IgD-negative memory B cell (primary cell): Measurements from ENCODE around the gene GBGT1. TPM values are rescaled to one million over a fixed set of nuclear protein-coding genes. Genes with fewer than 3 reads are reported as not detected.

ENCODE experiments used
- H3K27ac Mint-ChIP-seq, 3 donors: one replicate each; pipeline ENCODE4 v1.8.0; 2020 to 2022; ENCODE audit warnings: mild to moderate bottlenecking in 3 of 3, mixed read lengths in 3 of 3, moderate library complexity in 1 of 3
- H3K27me3 Mint-ChIP-seq: one replicate; pipeline ENCODE4 v1.8.0; 2021; ENCODE audit warnings: mixed read lengths
- H3K36me3 Mint-ChIP-seq: one replicate; pipeline ENCODE4 v1.8.0; 2020; ENCODE audit warnings: mild to moderate bottlenecking, mixed read lengths
- H3K4me1 Mint-ChIP-seq, 3 donors: one replicate each; pipeline ENCODE4 v1.8.0; 2020 to 2022; ENCODE audit warnings: mixed read lengths in 3 of 3, mild to moderate bottlenecking in 1 of 3
- H3K4me3 Mint-ChIP-seq, 4 donors: one replicate each; pipeline ENCODE4 v1.8.0; 2020 to 2022; ENCODE audit warnings: mild to moderate bottlenecking in 4 of 4, mixed read lengths in 4 of 4, moderate library complexity in 3 of 4
- H3K9me3 Mint-ChIP-seq, 3 donors: one replicate each; pipeline ENCODE4 v1.8.0; 2020 to 2021; ENCODE audit warnings: mixed read lengths in 3 of 3, mild to moderate bottlenecking in 1 of 3
- polyA plus RNA-seq: library from polyadenylated mRNA; unstranded; fragments of 300-500 nt; fragmentation: Illumina TruSeq; gene quantifications from one replicate; pipeline ENCODE4 v1.2.3, GENCODE V29; 2021

The GBGT1 gene
- polyA plus RNA-seq, 1 donor from 2014 or later: 1.7 TPM

- Mint-ChIP-seq H3K9me3 (no peaks in the 10 kb centered on the region), H3K4me1 (peaks cover 8 to 15% (median 15%) of the 10 kb centered on the region in 3 donors), H3K27me3 (peaks cover 3% of the 10 kb centered on the region), H3K27ac (peak overlapping the region in 2 of 3 donors; percentile 1 to 33), H3K4me3 (peak overlapping the region in 3 of 4 donors; percentile 66 to 72 (median 68)), H3K36me3 (peaks cover 2% of the 10 kb centered on the region)
Measured at GRCh38 chr9:133161547-133161950, 2.2 kb downstream of the GBGT1 start.

DNA sequence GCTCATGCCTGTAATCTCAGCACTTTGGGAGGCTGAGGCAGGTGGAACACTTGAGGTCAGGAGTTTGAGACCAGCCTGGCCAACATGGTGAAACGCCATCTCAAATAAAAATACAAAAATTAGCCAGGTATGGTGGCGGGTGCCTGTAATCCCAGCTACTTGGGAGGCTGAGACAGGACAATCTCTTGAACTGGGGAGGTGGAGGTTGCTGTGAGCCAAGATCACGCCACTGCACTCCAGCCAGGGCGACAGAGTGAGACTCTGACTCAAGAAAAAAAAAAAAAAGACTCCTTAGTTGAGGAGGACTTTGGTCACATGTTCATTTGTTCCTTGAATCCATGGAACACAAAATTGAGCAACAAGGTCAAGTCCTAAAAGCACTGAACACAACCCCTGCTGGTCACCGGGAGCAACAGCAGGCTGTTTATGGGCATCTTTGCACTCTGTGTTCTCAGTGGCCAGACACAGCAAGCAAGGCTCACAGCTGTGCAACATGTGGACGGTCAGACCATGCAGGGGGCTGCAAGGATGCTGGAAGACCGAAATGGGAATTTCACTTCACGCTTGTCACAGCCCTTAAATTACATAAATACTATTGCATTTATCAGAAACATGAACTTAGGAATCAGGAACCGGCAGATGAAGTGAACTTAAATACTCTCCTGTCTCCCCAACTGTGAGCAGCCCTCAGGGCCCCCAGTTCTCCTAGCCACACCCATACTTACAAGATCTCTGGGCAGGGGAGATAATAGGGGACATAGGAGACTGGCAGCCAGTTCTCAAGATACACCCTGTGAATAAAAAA, 2.8 kb downstream of the GBGT1 start:
- peaks cover 2% of the 10 kb centered on the region for H3K36me3 Mint-ChIP-seq

GRCh38 chr9:133158695-133159094, 5.0 kb downstream of the GBGT1 start:
- no peak overlapping the region for H3K4me3 Mint-ChIP-seq
- no peaks in the 10 kb centered on the region for H3K27me3 Mint-ChIP-seq
- H3K27ac Mint-ChIP-seq: peak overlapping the region in 1 of 3 donors; percentile 59

More for the DNA sequence above, 2.8 kb downstream of the GBGT1 start:
- peak overlapping the region; percentile 52 to 77 (median 69) for H3K4me3 Mint-ChIP-seq
- peak overlapping the region in 2 of 3 donors; percentile 1 to 34 for H3K27ac Mint-ChIP-seq
- no peaks in the 10 kb centered on the region for H3K27me3 Mint-ChIP-seq
- no peaks in the 10 kb centered on the region for H3K9me3 Mint-ChIP-seq
- H3K4me1 Mint-ChIP-seq: peaks cover 8 to 15% (median 15%) of the 10 kb centered on the region in 3 donors

DNA sequence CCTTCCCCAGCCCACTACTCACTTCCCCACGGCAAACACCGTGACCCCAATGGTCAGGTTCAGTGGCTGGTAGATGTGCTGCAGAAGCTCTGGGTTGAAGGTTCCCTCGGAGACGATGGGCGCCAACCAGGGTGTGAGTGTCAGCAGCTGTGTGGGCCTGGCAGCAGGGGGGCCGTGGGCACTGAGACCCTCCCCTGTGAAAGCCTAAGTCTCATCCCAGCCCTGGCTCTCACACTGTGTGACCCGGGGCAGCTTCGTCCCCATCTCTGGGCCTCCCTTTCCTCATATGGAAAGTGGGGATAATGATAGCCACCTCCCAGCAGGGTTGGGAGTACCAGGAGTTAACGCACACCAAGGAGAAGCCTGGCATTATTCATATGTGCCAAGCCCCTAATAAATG, 8.6 kb downstream of the GBGT1 start:
- no peaks in the 10 kb centered on the region for H3K9me3 Mint-ChIP-seq
- peaks cover 0 to 3% (median 2%) of the 10 kb centered on the region in 3 donors for H3K4me1 Mint-ChIP-seq
- no peaks in the 10 kb centered on the region for H3K27me3 Mint-ChIP-seq
- no peak overlapping the region for H3K27ac Mint-ChIP-seq
- no peak overlapping the region for H3K4me3 Mint-ChIP-seq
- H3K36me3 Mint-ChIP-seq: no peaks in the 10 kb centered on the region

More at GRCh38 chr9:133158695-133159094, 5.0 kb downstream of the GBGT1 start:
- Mint-ChIP-seq H3K9me3 (no peaks in the 10 kb centered on the region), H3K36me3 (peaks cover 2% of the 10 kb centered on the region), H3K4me1 (peaks cover 5 to 12% (median 9%) of the 10 kb centered on the region in 3 donors)

DNA sequence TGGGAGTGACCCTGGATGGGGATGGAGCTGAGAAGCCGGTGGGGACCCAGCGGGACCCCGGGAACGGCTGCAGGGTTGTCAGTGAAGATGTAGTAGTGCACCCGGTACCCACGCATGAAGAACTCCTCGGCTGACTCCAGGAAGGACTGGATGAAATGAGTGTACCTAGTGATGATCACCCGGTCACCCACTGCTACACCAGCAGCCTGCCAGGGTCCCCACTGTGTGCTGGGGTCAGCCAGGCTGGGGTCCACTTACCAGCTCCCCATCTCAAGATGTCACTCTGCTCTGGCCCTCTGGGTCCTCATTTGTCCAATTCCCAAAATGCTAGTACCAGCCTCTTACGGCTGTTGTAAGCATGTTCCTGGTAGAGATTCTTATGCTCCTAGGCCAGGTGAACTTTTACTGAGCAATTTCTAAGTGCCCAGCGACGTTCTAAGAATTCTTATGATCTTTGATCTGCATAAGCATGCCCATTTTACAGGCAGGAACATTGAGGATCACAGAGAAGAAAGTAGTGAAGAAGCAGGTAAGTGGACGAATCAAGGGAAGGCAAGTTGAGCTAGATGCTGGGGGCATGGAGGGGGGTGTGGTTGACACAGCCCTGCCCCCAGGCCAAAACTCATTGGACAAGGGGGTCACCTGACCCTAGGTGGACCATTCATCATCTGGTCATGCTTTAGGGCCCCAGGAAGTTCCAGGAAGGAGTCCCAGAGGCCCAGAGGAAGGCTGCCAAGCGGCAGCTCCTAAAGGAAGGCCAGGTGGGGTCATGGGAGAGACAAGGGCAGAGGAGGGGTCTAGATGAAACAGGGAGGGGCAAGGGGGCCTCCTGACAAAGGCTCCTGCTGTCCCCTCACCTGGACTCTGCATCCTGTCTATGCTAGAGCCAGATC, 9.4 kb downstream of the GBGT1 start:
- no peak overlapping the region for H3K4me3 Mint-ChIP-seq
- no peaks in the 10 kb centered on the region for H3K27me3 Mint-ChIP-seq
- H3K4me1 Mint-ChIP-seq: peaks cover 2 to 4% (median 3%) of the 10 kb centered on the region in 3 donors
- no peaks in the 10 kb centered on the region for H3K36me3 Mint-ChIP-seq
- no peaks in the 10 kb centered on the region for H3K9me3 Mint-ChIP-seq
- peak overlapping the region in 1 of 3 donors; percentile 31 for H3K27ac Mint-ChIP-seq

DNA sequence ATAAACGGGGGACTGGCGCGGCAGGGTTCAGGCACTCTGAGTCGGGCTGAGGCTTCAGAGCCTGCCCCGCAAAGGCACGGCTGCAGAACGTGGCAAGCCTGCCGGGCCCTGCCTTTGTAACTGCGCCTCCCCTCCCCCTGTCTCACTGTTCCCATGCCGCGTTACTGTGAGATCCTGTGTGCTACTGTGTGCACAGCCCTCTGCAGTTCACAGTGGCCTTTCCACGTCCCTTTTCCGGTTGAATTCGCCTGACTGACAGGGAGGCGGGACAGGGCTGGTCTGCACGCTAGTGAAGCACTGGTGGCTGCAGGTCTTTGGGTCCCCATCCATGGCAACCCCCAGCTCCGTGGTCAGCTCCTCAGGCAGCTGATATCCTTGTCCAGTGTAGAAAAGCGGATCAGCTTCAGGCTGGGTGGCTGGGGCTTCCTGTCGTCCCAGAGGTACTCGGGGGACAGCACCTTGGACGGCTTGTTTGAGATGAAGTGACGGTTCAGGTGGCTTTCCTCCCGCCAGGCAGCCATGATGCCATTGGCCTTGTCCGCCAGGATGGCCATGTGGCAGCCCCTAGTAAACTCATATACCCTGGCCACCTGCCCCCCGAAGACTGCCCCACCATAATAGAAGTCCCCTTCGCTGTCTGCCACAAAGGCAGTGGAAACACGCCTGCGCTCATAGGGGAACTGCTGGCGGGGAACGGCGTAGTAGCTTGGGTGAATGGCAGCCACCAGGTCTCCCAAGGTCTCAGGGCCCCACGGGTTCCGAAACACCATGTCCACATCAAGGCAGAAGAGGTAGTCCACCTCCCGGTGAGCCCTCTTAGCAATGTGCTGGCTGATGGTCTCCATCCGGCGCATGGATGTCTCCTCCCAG, 10.3 kb downstream of the GBGT1 start:
- Mint-ChIP-seq H3K9me3 (no peaks in the 10 kb centered on the region), H3K4me1 (peaks cover 2 to 4% (median 2%) of the 10 kb centered on the region in 3 donors), H3K27ac (peak overlapping the region in 1 of 3 donors; percentile 90), H3K36me3 (no peaks in the 10 kb centered on the region), H3K4me3 (peak overlapping the region in 1 of 4 donors; percentile 57), H3K27me3 (no peaks in the 10 kb centered on the region)

DNA sequence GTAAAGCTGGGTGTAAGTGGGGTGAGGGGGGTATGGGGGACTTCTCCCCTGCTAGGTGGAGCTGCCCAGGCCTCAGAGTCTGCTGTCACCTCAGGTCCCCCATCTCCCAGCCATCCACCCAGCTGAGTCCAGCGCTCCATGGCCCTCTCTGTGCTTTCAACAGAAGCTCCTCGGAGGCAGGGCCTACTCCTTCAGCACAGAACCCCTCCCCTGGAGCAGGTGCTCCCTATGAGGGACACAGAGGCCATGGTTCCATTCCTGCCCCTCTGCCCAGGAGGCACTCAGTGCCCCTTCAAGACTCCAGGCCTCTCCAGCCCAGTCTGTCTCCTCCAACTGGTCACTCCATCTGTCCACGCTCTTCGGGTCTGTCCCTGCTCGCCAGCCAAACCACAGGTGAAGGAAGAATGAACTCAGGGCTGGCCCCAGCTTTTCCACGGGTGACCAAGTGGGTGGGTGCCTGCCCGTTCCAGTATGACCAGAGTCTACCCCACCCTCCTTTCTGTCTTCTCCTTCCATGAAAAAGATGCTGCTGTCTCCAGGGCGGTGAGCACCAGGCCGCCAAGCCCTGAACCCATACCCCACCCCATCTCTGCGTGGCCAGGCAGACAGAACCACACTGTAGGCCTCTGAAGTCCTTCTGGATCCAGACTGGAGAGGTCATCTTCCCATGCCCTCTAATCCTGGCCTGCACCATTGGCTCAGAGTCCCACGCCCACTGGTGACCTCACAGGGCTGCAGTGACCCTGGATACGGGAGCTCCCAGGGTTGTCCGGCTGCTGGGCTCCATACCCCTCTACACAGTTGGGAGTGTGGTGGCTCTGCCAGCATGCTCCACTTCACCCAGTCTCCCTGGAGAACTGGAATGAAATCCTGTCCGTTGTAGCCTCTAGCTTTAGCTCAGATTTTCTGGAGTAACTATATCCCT, 11.9 kb downstream of the GBGT1 start:
- Mint-ChIP-seq H3K4me3 (peak overlapping the region in 1 of 4 donors; percentile 74), H3K27me3 (no peaks in the 10 kb centered on the region), H3K9me3 (no peaks in the 10 kb centered on the region), H3K36me3 (no peaks in the 10 kb centered on the region), H3K27ac (peak overlapping the region in 2 of 3 donors; percentile 90 to 96), H3K4me1 (peaks cover 10 to 12% (median 11%) of the 10 kb centered on the region in 3 donors)

DNA sequence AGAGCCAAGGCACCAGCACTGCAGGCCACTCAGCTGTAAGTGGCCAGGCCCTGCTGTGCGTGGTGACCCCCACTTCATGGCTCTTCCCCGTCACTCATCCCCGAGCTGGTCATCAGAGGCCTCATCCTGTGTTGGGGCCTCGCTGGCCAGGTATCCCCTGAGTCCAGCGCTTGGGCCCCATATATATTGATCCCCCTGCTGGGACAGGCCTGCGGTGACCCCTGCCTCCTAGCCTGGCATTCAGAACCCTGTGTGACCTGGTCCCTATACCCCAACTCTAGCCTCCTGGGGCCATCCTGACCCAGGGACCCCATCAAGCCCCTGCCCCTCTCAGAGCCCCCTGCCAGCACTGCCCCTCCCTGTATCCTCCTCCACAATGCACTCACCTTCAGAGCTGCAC, 12.7 kb downstream of the GBGT1 start:
- Mint-ChIP-seq H3K4me1 (peaks cover 11 to 15% (median 12%) of the 10 kb centered on the region in 3 donors), H3K36me3 (no peaks in the 10 kb centered on the region), H3K27ac (peak overlapping the region in 2 of 3 donors; percentile 90 to 91), H3K27me3 (no peaks in the 10 kb centered on the region), H3K9me3 (no peaks in the 10 kb centered on the region), H3K4me3 (peak overlapping the region in 2 of 4 donors; percentile 16 to 74)

DNA sequence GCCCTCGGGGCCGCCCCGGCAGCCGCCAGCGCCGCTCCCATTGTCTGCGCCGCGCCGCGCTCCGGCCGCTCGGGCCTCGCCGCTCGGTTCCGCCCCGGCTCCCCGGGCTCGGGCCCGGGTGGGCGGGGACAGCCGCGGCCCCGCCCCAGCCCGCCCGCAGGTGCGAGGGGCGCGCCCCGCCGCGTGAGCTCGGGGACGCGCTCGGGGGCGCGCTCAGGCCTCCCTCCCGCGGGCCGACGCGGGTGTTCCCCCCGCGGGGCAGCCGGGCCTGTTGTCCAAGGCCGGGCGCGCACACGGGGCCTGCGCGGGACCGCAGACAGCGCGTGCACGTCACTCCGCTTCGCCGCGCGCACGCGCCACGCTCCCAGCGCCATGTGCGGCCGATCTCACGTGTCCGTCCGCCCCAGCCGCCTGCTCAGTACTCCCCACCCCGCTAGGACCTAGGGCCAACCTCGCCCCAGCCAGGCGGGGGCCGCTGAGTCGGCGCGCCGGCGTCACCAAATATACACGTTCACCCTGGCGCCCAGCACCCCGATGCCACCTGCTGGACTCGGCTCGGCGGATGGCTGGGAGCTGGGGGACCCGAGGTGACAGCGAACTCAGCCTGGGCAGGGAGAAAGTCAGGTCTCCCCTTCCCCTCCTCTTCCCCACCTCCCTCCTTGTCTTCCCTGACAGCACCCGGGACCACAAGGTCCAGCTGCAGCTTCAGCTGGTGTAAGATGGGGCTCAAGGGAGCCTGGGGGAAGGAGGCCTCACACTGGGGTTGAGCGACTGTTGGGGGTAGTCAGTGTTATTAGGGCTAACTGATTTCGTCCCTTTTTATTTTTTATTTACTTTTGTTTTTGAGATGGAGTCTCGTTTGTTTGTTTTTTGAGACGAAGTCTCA, 14.3 kb downstream of the GBGT1 start:
- H3K27me3 Mint-ChIP-seq: no peaks in the 10 kb centered on the region
- H3K36me3 Mint-ChIP-seq: no peaks in the 10 kb centered on the region

GRCh38 chr9:133148199-133149129, 15.2 kb downstream of the GBGT1 start:
- Mint-ChIP-seq H3K9me3 (no peaks in the 10 kb centered on the region), H3K36me3 (no peaks in the 10 kb centered on the region), H3K4me3 (peak overlapping the region; percentile 85 to 97 (median 94)), H3K27ac (peak overlapping the region; percentile 94 to 99 (median 99)), H3K27me3 (no peaks in the 10 kb centered on the region), H3K4me1 (peaks cover 17 to 30% (median 22%) of the 10 kb centered on the region in 3 donors)

More for the DNA sequence above, 14.3 kb downstream of the GBGT1 start:
- Mint-ChIP-seq H3K9me3 (no peaks in the 10 kb centered on the region), H3K4me3 (peak overlapping the region; percentile 75 to 90 (median 84)), H3K27ac (peak overlapping the region; percentile 90 to 92 (median 91)), H3K4me1 (peaks cover 13 to 24% (median 16%) of the 10 kb centered on the region in 3 donors)

DNA sequence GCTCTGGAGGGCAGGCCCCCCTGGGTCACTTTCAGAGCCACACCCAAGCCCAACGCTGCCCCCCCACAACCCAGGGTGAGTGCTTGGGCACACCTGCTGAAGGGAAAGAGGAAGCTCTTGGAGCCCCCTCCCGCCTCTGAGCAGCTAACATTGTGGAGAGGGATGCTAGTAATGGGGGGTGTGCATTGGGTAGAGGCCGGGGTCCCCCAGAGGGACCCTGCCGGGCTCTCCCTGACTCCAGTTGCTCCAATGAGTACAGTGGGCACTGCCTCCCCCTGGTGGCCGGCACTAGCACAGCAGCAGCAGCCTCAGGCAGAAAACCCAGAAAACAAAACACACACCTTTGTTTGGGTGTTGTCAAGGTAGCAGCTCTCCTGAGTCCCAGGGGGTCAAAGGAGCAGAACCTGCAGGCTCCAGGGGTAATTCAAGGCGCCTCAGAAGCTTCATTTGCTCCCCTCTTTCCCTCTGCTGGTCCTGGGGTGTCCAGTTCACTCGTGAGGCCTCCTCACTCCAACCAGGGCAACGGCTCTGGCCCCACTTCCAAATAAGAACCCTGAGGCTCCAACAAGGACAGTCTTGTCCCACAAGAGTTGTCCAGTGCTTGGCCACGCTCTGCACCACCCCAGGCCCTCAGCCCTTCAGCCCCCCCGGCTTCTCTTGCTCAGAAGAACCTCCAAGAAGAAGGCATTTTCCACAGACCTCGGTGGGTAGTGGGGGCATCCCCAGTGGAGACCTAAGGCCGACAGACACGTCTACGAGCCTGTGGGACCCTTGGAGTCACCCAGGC, 16.1 kb downstream of the GBGT1 start:
- Mint-ChIP-seq H3K27me3 (no peaks in the 10 kb centered on the region), H3K36me3 (no peaks in the 10 kb centered on the region), H3K9me3 (no peaks in the 10 kb centered on the region), H3K4me1 (peaks cover 20 to 34% (median 25%) of the 10 kb centered on the region in 3 donors), H3K4me3 (peak overlapping the region; percentile 85 to 97 (median 94)), H3K27ac (peak overlapping the region; percentile 94 to 99 (median 99))
